ENCODE data around the gene TTC8.

GRCh38 chr14:88901189-88901588 lies 76.7 kb downstream of the TTC8 start:
- TF ChIP-seq CTCF (IDR thresholded peaks at IDR 0.05; ENCODE audit: low read length) (no peak), EZH2 (optimal IDR thresholded peaks at IDR 0.05; ENCODE audit: low read depth, low read length) (no peak), EZH2phosphoT487 (IDR thresholded peaks at IDR 0.05; ENCODE audit: low read length) (no peak)

Data from MM.1S (cell line).